ENCODE measurements around the gene PADI1.

GRCh38 chr1:17204546-17205440, at the start of gene PADI1:
- TF ChIP-seq POLR2A (IDR thresholded peaks at IDR 0.05): no peak
- TF ChIP-seq, protein P1, sequence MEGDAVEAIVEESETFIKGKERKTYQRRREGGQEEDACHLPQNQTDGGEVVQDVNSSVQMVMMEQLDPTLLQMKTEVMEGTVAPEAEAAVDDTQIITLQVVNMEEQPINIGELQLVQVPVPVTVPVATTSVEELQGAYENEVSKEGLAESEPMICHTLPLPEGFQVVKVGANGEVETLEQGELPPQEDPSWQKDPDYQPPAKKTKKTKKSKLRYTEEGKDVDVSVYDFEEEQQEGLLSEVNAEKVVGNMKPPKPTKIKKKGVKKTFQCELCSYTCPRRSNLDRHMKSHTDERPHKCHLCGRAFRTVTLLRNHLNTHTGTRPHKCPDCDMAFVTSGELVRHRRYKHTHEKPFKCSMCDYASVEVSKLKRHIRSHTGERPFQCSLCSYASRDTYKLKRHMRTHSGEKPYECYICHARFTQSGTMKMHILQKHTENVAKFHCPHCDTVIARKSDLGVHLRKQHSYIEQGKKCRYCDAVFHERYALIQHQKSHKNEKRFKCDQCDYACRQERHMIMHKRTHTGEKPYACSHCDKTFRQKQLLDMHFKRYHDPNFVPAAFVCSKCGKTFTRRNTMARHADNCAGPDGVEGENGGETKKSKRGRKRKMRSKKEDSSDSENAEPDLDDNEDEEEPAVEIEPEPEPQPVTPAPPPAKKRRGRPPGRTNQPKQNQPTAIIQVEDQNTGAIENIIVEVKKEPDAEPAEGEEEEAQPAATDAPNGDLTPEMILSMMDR (IDR thresholded peaks at IDR 0.05): no peak

All from body of pancreas (tissue), 4 donors.